Naive thymus-derived CD8-positive, alpha-beta T cell (primary cell): ENCODE measurements around the gene NUDT1. TPM values are rescaled to one million over a fixed set of nuclear protein-coding genes. Genes with fewer than 3 reads are reported as not detected.

Experiments
- ATAC-seq, 2 donors: fragments of 150-1000 bp; cut with Tn5 transposase in 1 of 2; sonication (Bioruptor Pico), chemical (Tn5 transposase) in 1 of 2; 1 replicate in 1 of 2; 2 replicates in 1 of 2; pipeline ENCODE4 v1.10.0; 2021; ENCODE audit warnings: mild to moderate bottlenecking in 2 of 2, moderate library complexity in 2 of 2
- POLR2A ChIA-PET: fragments of 350-600 bp; sonication (Branson Sonifier 250); formaldehyde crosslinking; loops from one replicate; lab custom pipeline; 2021; ENCODE audit warnings: antibody characterized with exemption; lab: Charles Lee
- DNase-seq, 10 donors: peaks; one replicate each; pipeline versions ENCODE4 v3.0.0 to v3.0.0-alpha.2; 2020 to 2022
- H3K27ac Mint-ChIP-seq, 10 donors: one replicate each; pipeline ENCODE4 v1.8.0; 2020 to 2022; ENCODE audit warnings: mild to moderate bottlenecking in 10 of 10, mixed read lengths in 10 of 10, moderate library complexity in 4 of 10, inconsistent platforms in 1 of 10
- H3K27me3 Mint-ChIP-seq, 5 donors: one replicate each; pipeline ENCODE4 v1.8.0; 2021 to 2022; ENCODE audit warnings: mixed read lengths in 5 of 5
- H3K36me3 Mint-ChIP-seq, 3 donors: one replicate each; pipeline ENCODE4 v1.8.0; 2020 to 2022; ENCODE audit warnings: mixed read lengths in 3 of 3, mild to moderate bottlenecking in 2 of 3, inconsistent platforms in 1 of 3
- H3K4me1 Mint-ChIP-seq, 4 donors: one replicate each; pipeline ENCODE4 v1.8.0; 2021 to 2022; ENCODE audit warnings: mixed read lengths in 4 of 4
- H3K4me3 Mint-ChIP-seq, 10 donors: one replicate each; pipeline ENCODE4 v1.8.0; 2020 to 2022; ENCODE audit warnings: mild to moderate bottlenecking in 10 of 10, mixed read lengths in 10 of 10, moderate library complexity in 6 of 10, inconsistent platforms in 1 of 10
- H3K9me3 Mint-ChIP-seq, 9 donors: one replicate each; pipeline ENCODE4 v1.8.0; 2020 to 2022; ENCODE audit warnings: mixed read lengths in 9 of 9, mild to moderate bottlenecking in 3 of 9, inconsistent platforms in 1 of 9, moderate library complexity in 1 of 9
- polyA plus RNA-seq, 3 donors: library from polyadenylated mRNA; unstranded; fragments of 300-500 nt; fragmentation: Illumina TruSeq; gene quantifications; one replicate each; pipeline ENCODE4 v1.2.3, GENCODE V29; 2021
- total RNA-seq, 8 experiments: library from RNA in 2 of 8; stranded (reverse) in 2 of 8; gene quantifications; one replicate each; pipeline ENCODE4 v1.2.3 and lab custom pipeline; 2021 to 2026

NUDT1 gene
- total and polyA plus RNA-seq, 5 experiments from 2014 or later, result 17.1 to 62.3 (median 52.0) TPM

DNA sequence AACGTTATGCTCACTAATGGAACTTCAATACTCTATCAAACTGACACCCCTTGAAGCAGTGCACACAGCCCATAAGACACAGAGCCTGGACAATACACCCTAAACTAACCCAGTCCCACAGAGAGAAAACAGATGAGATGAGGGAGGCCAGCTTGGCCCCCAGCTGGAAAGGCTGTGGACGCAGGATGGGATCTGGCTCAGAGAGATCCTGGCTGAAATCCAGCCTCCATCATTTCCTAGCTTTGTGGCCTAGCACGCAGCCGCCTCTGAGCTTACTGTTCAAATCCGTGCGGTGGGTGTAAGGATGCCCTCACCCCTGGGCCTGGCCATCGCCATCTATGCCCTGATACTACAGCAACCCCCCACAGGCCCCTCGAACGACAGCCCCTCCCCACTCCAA, 39.5 kb downstream of the NUDT1 start:
- H3K4me3 Mint-ChIP-seq, result no peak overlapping the region
- H3K27ac Mint-ChIP-seq, result peak overlapping the region in 2 of 10 donors; percentile 7 to 65
- peaks cover 0 to 9% (median 3%) of the 10 kb centered on the region in 4 donors for H3K4me1 Mint-ChIP-seq
- no peak for DNase-seq
- no peaks in the 10 kb centered on the region for H3K9me3 Mint-ChIP-seq
- H3K27me3 Mint-ChIP-seq, result no peaks in the 10 kb centered on the region
- peaks cover 0 to 4% (median 2%) of the 10 kb centered on the region in 3 donors for H3K36me3 Mint-ChIP-seq
- ATAC-seq, result no peak
- POLR2A ChIA-PET, result interaction anchor here (0.5 kb wide), 1 partner anchor 75 kb away, joined by 6 read pairs; no protein-coding TSS in a partner anchor

- peak overlapping the region in 1 of 10 donors; percentile 61 for H3K27ac Mint-ChIP-seq
- POLR2A ChIA-PET, result interaction anchor here (0.5 kb wide), 1 partner anchor 76 kb away, joined by 6 read pairs; no protein-coding TSS in a partner anchor
These were observed 40.2 kb downstream of the NUDT1 start for GRCh38 chr7:2282185-2282751.

GRCh38 chr7:2283074-2283473, 41.0 kb downstream of the NUDT1 start:
- POLR2A ChIA-PET, result no interaction called here
- Mint-ChIP-seq H3K4me3 (no peak overlapping the region), H3K36me3 (no peaks in the 10 kb centered on the region), H3K9me3 (no peaks in the 10 kb centered on the region), H3K27me3 (no peaks in the 10 kb centered on the region), H3K27ac (no peak overlapping the region), H3K4me1 (peaks cover 0 to 9% (median 3%) of the 10 kb centered on the region in 4 donors)
- no peak for ATAC-seq
- no peak for DNase-seq

More at GRCh38 chr7:2282185-2282751, 40.2 kb downstream of the NUDT1 start:
- DNase-seq, result no peak
- peaks cover 0 to under 1% (median 0%) of the 10 kb centered on the region in 3 donors for H3K36me3 Mint-ChIP-seq
- H3K4me1 Mint-ChIP-seq, result peaks cover 0 to 9% (median 3%) of the 10 kb centered on the region in 4 donors
- H3K27me3 Mint-ChIP-seq, result no peaks in the 10 kb centered on the region
- H3K9me3 Mint-ChIP-seq, result no peaks in the 10 kb centered on the region
- H3K4me3 Mint-ChIP-seq, result no peak overlapping the region
- ATAC-seq, result no peak

GRCh38 chr7:2287745-2288144, 45.7 kb downstream of the NUDT1 start:
- Mint-ChIP-seq H3K27me3 (no peaks in the 10 kb centered on the region), H3K4me3 (no peak overlapping the region), H3K27ac (no peak overlapping the region), H3K36me3 (no peaks in the 10 kb centered on the region), H3K9me3 (no peaks in the 10 kb centered on the region), H3K4me1 (peaks cover 0 to 6% (median 0%) of the 10 kb centered on the region in 4 donors)
- DNase-seq, result no peak
- no peak for ATAC-seq
- POLR2A ChIA-PET, result no interaction called here

GRCh38 chr7:2288503-2288902, 46.5 kb downstream of the NUDT1 start:
- Mint-ChIP-seq H3K9me3 (no peaks in the 10 kb centered on the region), H3K27ac (no peak overlapping the region), H3K36me3 (no peaks in the 10 kb centered on the region), H3K4me3 (no peak overlapping the region), H3K27me3 (no peaks in the 10 kb centered on the region), H3K4me1 (peaks cover 0 to 6% (median 0%) of the 10 kb centered on the region in 4 donors)
- POLR2A ChIA-PET, result no interaction called here
- DNase-seq, result no peak
- ATAC-seq, result no peak

GRCh38 chr7:2289111-2289586, 47.1 kb downstream of the NUDT1 start:
- no peak for ATAC-seq
- H3K36me3 Mint-ChIP-seq, result no peaks in the 10 kb centered on the region
- no peaks in the 10 kb centered on the region for H3K27me3 Mint-ChIP-seq
- H3K9me3 Mint-ChIP-seq, result no peaks in the 10 kb centered on the region
- H3K4me3 Mint-ChIP-seq, result no peak overlapping the region
- H3K27ac Mint-ChIP-seq, result peak overlapping the region in 1 of 10 donors; percentile 1
- POLR2A ChIA-PET, result no interaction called here
- H3K4me1 Mint-ChIP-seq, result peaks cover 0 to 6% (median 0%) of the 10 kb centered on the region in 4 donors
- DNase-seq, result no peak

DNA sequence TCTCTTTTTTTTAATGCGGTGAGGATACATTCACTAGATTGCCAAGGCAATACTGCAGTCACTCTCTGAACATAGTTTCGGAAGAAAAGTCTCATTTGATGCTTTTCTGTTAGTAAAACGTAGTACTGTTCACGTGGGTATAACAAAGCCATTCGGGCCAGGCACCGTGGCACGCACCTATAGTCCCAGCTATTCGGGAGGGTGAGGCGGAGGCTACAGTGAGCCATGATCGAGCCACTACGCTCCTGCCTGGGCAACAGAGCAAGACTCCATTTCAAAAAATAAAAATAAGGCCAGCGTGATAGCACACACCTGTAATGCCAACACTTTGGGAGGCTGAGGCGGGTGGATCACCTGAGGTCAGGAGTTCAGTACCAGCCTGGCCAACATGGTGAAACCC, 47.6 kb downstream of the NUDT1 start:
- no peaks in the 10 kb centered on the region for H3K27me3 Mint-ChIP-seq
- H3K4me3 Mint-ChIP-seq, result no peak overlapping the region
- DNase-seq (no peak), ATAC-seq (no peak)
- no peak overlapping the region for H3K27ac Mint-ChIP-seq
- no peaks in the 10 kb centered on the region for H3K9me3 Mint-ChIP-seq
- H3K4me1 Mint-ChIP-seq, result peaks cover 0 to 6% (median 0%) of the 10 kb centered on the region in 4 donors
- H3K36me3 Mint-ChIP-seq, result no peaks in the 10 kb centered on the region
- POLR2A ChIA-PET, result no interaction called here

DNA sequence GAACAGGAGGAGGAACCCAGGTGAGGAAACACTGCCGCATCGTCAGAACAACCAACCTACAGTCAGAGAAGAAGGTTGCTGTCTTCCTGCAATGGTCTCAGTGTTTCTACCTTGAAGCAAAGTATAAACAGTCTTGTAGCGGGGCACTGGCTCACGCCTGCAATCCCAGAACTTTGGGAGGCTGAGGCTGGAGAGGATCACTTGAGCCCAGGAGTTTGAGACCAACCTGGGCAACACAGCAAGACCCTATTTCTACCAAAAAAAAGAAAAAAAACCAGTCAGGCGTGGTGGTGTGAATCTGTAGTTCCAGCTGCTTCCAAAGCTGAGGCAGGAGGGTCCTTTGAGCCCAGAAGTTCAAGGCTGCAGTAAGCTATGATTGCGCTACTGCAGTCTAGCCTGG, 48.9 kb downstream of the NUDT1 start:
- no peaks in the 10 kb centered on the region for H3K36me3 Mint-ChIP-seq
- H3K27me3 Mint-ChIP-seq, result no peaks in the 10 kb centered on the region
- no peaks in the 10 kb centered on the region for H3K9me3 Mint-ChIP-seq
- DNase-seq, result no peak
- H3K4me1 Mint-ChIP-seq, result peaks cover 0 to 8% (median 0%) of the 10 kb centered on the region in 4 donors
- ATAC-seq, result no peak
- POLR2A ChIA-PET, result no interaction called here
- no peak overlapping the region for H3K27ac Mint-ChIP-seq
- no peak overlapping the region for H3K4me3 Mint-ChIP-seq

DNA sequence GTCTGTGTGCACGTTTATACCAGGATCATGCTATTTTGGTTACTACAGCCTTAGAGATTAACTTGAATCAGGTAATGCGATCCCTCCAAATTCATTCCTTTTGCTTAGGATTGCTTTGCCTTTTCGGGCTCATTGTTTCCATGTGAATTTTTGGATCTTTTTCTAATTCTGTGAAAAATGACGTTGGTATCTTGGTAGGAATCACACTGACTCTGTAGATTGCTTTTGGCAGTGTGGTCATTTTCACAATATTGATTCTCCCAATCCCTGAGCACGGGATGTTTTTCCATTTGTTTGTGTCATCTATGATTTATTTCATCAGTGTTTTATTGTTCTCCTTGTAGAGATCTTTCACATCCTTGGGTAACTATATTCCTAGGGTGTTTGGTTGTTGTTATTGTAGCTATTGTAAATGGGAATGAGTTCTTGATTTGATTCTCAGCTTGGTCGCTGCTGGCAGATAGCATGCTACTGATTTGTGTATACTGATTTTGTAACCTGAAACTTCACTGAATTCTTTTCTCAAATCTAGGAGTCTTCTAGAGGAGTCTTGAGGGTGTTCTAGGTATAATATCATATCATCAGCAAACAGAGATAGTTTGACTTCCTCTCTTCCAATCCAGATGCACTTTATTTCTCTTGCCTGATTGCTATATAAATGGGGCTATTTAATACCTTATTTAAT, 54.1 kb downstream of the NUDT1 start:
- POLR2A ChIA-PET, result no interaction called here
- Mint-ChIP-seq H3K36me3 (no peaks in the 10 kb centered on the region), H3K27me3 (no peaks in the 10 kb centered on the region), H3K4me3 (no peak overlapping the region), H3K4me1 (peaks cover 0 to 37% (median 2%) of the 10 kb centered on the region in 4 donors), H3K9me3 (no peaks in the 10 kb centered on the region), H3K27ac (peak overlapping the region in 3 of 10 donors; percentile 4 to 11 (median 11))
- ATAC-seq (no peak), DNase-seq (no peak)

DNA sequence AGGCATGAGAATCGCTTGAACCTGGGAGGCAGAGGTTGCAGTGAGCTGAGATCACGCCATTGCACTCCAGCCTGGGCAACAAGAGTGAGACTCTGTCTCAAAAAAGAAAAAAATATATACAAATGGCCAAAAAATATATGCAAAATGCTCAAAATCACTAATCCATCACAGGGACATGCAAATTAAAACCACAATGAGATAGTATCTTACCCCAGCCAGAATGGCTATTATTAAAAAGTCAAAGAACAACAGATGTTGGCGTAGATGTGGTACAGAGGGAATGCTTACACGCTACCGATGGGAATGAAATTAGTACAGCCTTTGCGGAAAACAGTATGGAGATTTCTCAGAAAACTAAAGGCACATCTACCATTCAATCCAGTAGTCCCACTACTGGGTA, 54.8 kb downstream of the NUDT1 start:
- Mint-ChIP-seq H3K27me3 (no peaks in the 10 kb centered on the region), H3K4me1 (peaks cover 0 to 43% (median 2%) of the 10 kb centered on the region in 4 donors), H3K4me3 (no peak overlapping the region), H3K27ac (no peak overlapping the region), H3K36me3 (no peaks in the 10 kb centered on the region), H3K9me3 (no peaks in the 10 kb centered on the region)
- no peak for ATAC-seq
- POLR2A ChIA-PET, result no interaction called here
- no peak for DNase-seq

DNA sequence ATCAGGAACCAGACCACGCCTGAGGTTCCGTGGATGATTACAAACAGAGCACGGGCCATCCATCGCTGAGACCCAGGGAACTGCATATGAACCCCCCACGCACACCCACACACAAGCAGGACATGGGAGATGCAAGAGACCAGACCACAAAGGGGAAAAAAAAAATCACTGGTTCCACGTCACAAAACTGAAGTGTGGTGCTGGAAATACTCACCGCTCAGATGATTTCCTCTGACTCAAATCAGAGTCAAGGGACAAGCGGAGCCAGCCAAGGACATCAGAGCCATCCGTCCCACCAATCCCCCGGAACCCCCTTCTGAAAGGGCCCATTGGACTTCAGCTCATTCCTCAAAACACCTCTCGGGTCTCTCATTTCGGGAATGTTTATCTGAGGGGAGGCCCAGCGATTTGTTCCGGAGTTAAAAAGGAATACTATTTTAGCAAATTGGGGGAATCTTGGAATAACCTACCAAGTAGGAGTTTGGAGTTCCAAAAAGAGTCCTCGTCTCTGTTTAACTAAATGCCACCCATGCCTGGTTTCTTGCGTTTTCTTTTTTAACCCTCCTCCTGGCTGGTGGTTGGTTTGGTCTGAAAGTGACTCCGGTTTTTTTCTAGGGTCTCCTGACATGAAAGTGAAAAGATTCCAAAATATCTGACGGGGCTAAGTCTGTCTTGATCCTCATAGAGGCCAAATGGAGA, 57.3 kb downstream of the NUDT1 start:
- no peak for ATAC-seq
- POLR2A ChIA-PET, result interaction anchor here (0.6 to 0.7 kb wide), 2 partner anchors 10 to 92 kb away, joined by 4 read pairs; no protein-coding TSS in a partner anchor

DNA sequence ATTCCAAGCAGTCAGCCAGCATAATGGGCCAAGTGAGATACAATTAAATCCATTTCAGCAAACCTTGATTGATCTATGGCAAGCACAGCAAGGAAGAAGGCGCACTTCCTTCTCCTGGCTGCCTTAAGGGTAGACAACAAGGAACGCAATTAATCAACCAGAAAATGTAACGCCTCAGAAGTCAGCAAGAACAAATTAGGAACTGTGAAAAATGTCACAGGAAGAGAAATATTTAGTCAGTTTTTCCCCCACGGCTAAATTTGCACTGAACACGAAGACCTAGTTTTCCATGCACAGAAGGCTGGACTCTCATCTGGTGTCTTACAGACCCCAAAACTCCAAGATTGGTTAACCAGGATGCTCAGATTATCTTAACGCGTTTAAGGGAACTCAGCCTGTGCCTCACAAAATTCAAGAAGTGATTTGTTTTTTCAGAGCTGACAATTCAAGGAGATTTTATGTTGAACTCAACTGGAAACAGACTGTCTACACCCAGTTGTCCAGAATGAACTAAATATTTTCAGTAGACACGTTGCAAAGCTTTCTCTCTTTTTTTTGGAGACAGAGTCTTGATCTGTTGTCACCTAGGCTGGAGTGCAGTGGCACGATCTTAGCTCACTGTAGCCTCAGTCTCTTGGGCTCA, 58.0 kb downstream of the NUDT1 start:
- Mint-ChIP-seq H3K36me3 (no peaks in the 10 kb centered on the region), H3K27me3 (no peaks in the 10 kb centered on the region), H3K4me3 (peak overlapping the region in 1 of 10 donors; percentile 55), H3K27ac (peak overlapping the region in 1 of 10 donors; percentile 82), H3K9me3 (no peaks in the 10 kb centered on the region), H3K4me1 (peaks cover 0 to 45% (median 2%) of the 10 kb centered on the region in 4 donors)
- DNase-seq (no peak), ATAC-seq (no peak)
- POLR2A ChIA-PET, result no interaction called here

More for the DNA sequence above, 57.3 kb downstream of the NUDT1 start:
- H3K36me3 Mint-ChIP-seq, result no peaks in the 10 kb centered on the region
- no peak for DNase-seq
- H3K4me3 Mint-ChIP-seq, result peak overlapping the region in 1 of 10 donors; percentile 64
- H3K27me3 Mint-ChIP-seq, result no peaks in the 10 kb centered on the region
- no peaks in the 10 kb centered on the region for H3K9me3 Mint-ChIP-seq
- H3K27ac Mint-ChIP-seq, result peak overlapping the region in 2 of 10 donors; percentile 46 to 82
- H3K4me1 Mint-ChIP-seq, result peaks cover 0 to 43% (median 2%) of the 10 kb centered on the region in 4 donors
